ENCODE results near the gene TAF5L. TPM values are rescaled to one million over a fixed set of nuclear protein-coding genes. Genes with fewer than 3 reads are reported as not detected.
A peak's percentile ranks its signal among the peaks of the same experiment; 100 is the strongest.

TAF5L gene
- total RNA-seq, 1 donor from 2014 or later, result 18.8 TPM

DNA sequence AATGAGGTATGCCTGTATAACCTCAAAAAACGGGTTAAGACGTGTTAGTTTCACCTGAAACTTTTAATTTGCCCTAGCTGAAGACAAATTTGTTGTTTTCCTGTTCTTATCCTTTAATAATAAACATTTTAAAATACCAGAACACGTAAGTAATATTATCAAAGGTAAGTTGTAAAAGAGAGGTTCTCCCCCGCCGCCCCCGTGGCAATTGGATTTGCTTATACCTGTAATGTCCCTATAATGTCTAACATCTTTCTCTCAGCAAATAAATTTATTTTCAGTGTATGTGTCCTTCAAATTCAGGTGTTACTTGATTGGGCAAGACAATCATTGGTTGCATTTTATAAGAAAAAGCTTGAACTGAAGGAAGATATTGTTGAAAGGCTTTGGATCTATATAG is 6.0 kb upstream of the TAF5L start:
- no peaks in the 10 kb centered on the region for H3K9me3 Mint-ChIP-seq (ENCODE audit: low read depth)
- peaks cover 25% of the 10 kb centered on the region for H3K4me1 Mint-ChIP-seq (ENCODE audit: low read depth)
- no peak overlapping the region for H3K4me3 Mint-ChIP-seq (ENCODE audit: unreplicated experiment)
- TF ChIP-seq CTCF (IDR thresholded peaks at IDR 0.05), result no peak
- no peak for DNase-seq (ENCODE audit: low spot score)
- no peaks in the 10 kb centered on the region for H3K27me3 Mint-ChIP-seq (ENCODE audit: low read depth)
- peaks cover 12% of the 10 kb centered on the region for H3K36me3 Mint-ChIP-seq (ENCODE audit: low read depth)
- no peak overlapping the region for H3K27ac Mint-ChIP-seq (ENCODE audit: unreplicated experiment)

- no peak for TF ChIP-seq CTCF (IDR thresholded peaks at IDR 0.05)
- Mint-ChIP-seq H3K36me3 (ENCODE audit: low read depth) (peaks cover 9% of the 10 kb centered on the region), H3K27me3 (ENCODE audit: low read depth) (no peaks in the 10 kb centered on the region), H3K4me1 (ENCODE audit: low read depth) (peaks cover 31% of the 10 kb centered on the region), H3K27ac (ENCODE audit: unreplicated experiment) (no peak overlapping the region), H3K4me3 (ENCODE audit: unreplicated experiment) (no peak overlapping the region), H3K9me3 (ENCODE audit: low read depth) (no peaks in the 10 kb centered on the region)
- DNase-seq (ENCODE audit: low spot score), result no peak
Measured at GRCh38 chr1:229631148-229631547, 5.2 kb upstream of the TAF5L start.

- Mint-ChIP-seq H3K4me1 (ENCODE audit: low read depth) (peaks cover 41% of the 10 kb centered on the region), H3K4me3 (ENCODE audit: unreplicated experiment) (no peak overlapping the region), H3K27ac (ENCODE audit: unreplicated experiment) (peak overlapping the region; percentile 46), H3K36me3 (ENCODE audit: low read depth) (peaks cover 3% of the 10 kb centered on the region), H3K9me3 (ENCODE audit: low read depth) (no peaks in the 10 kb centered on the region), H3K27me3 (ENCODE audit: low read depth) (no peaks in the 10 kb centered on the region)
- no peak for TF ChIP-seq CTCF (IDR thresholded peaks at IDR 0.05)
- no peak for DNase-seq (ENCODE audit: low spot score)
Measured at GRCh38 chr1:229629261-229629660, 3.3 kb upstream of the TAF5L start.

DNA sequence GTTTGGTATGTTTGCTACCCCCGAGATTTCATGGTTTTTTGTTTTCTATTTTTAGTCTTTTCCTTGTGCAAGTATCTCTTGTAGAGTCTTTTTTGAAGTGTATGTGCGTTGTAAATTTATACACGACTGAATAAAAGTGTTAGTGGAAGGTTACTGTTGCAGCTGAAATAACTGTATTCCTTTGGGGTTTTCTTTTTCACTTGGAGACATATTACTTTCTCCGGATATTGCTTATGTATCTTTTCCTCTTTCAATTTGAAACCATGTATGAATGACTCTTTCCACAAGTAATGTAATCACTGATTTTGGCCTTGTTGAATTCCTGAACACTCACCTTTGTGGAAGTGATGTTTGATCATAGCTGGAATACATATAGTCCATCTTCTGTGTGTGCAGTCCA is 1.1 kb upstream of the TAF5L start:
- Mint-ChIP-seq H3K36me3 (ENCODE audit: low read depth) (no peaks in the 10 kb centered on the region), H3K4me1 (ENCODE audit: low read depth) (peaks cover 53% of the 10 kb centered on the region), H3K27me3 (ENCODE audit: low read depth) (no peaks in the 10 kb centered on the region), H3K27ac (ENCODE audit: unreplicated experiment) (peak overlapping the region; percentile 98), H3K4me3 (ENCODE audit: unreplicated experiment) (peak overlapping the region; percentile 98), H3K9me3 (ENCODE audit: low read depth) (no peaks in the 10 kb centered on the region)
- no peak for TF ChIP-seq CTCF (IDR thresholded peaks at IDR 0.05)
- no peak for DNase-seq (ENCODE audit: low spot score)

GRCh38 chr1:229625071-229625914 is 629 bp downstream of the TAF5L start:
- DNase-seq (ENCODE audit: low spot score), result no peak
- no peaks in the 10 kb centered on the region for H3K9me3 Mint-ChIP-seq (ENCODE audit: low read depth)
- H3K36me3 Mint-ChIP-seq (ENCODE audit: low read depth), result no peaks in the 10 kb centered on the region
- H3K27ac Mint-ChIP-seq (ENCODE audit: unreplicated experiment), result peak overlapping the region; percentile 94
- peaks cover 69% of the 10 kb centered on the region for H3K4me1 Mint-ChIP-seq (ENCODE audit: low read depth)
- no peak for TF ChIP-seq CTCF (IDR thresholded peaks at IDR 0.05)
- peak overlapping the region; percentile 91 for H3K4me3 Mint-ChIP-seq (ENCODE audit: unreplicated experiment)
- no peaks in the 10 kb centered on the region for H3K27me3 Mint-ChIP-seq (ENCODE audit: low read depth)
